Fibroblast of villous mesenchyme (primary cell): ENCODE data around the gene DAB2. TPM values are rescaled to one million over a fixed set of nuclear protein-coding genes. Genes with fewer than 3 reads are reported as not detected.

Source experiments
- DNase-seq: peaks from one replicate; pipeline ENCODE4 v3.0.0-alpha.2; 2010; ENCODE audit warnings: low read depth
- H3K4me3 ChIP-seq: 2 replicates; pipeline ENCODE4 v1.5.1; 2011; ENCODE audit warnings: low read depth, mild to moderate bottlenecking, low read length
- total RNA-seq: library from RNA; depleted of rRNA; stranded (reverse); fragments of >200 nt; gene quantifications from 2 replicates; pipeline ENCODE4 v1.2.3, GENCODE V29; 2012
- TF ChIP-seq, protein P1 (sequence below): IDR thresholded peaks from 2 replicates; pipeline ENCODE4 v1.5.1; 2012; ENCODE audit warnings: low read depth, mild to moderate bottlenecking, low read length; ENCODE audit not compliant: insufficient read depth

Gene DAB2
- total RNA-seq, 1 donor, result 332 TPM

DNA sequence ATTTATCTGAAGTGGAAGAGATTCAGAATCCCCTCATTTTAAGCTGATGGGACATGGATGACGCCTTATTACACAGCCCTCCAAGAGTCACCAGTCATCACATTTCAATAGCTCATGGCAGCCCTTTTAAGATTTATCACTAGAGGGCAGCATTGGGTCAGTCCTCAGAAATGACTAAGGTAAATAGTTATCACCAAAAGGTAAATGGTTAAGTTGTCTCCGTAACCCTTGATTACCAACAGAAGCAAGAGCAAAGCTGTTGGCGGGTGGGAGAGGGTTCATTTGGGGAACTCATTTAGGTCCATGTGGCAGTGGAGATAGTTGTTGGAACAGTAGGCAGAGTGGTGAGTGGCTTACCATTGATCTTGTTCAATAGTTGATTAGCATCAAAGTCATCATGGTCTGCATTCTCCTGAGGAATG is 48.5 kb downstream of the DAB2 start:
- TF ChIP-seq, protein P1, sequence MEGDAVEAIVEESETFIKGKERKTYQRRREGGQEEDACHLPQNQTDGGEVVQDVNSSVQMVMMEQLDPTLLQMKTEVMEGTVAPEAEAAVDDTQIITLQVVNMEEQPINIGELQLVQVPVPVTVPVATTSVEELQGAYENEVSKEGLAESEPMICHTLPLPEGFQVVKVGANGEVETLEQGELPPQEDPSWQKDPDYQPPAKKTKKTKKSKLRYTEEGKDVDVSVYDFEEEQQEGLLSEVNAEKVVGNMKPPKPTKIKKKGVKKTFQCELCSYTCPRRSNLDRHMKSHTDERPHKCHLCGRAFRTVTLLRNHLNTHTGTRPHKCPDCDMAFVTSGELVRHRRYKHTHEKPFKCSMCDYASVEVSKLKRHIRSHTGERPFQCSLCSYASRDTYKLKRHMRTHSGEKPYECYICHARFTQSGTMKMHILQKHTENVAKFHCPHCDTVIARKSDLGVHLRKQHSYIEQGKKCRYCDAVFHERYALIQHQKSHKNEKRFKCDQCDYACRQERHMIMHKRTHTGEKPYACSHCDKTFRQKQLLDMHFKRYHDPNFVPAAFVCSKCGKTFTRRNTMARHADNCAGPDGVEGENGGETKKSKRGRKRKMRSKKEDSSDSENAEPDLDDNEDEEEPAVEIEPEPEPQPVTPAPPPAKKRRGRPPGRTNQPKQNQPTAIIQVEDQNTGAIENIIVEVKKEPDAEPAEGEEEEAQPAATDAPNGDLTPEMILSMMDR, result peak; percentile 74
- DNase-seq, result peak; percentile 55
- H3K4me3 ChIP-seq, result no peak overlapping the region

DNA sequence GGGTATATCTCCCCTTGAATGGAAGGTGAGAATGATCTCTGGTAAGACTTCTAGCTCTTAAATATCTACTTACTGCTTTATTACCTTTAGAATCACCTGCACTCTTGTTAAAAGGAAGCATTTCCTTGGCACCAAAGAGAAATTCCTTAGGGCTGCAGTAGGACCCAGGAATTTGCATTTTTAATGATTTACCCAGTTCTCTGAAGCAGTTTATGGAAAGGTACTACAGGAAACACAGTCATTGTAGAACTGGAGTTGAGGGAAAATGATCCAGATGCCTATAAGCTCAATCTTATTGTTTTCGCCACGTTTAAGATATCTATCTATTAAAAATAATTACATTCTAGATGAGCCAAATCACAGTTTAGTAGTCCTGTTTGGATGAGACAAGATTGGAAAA is 51.0 kb downstream of the DAB2 start:
- no peak overlapping the region for H3K4me3 ChIP-seq
- no peak for DNase-seq
- TF ChIP-seq, protein P1, result no peak

DNA sequence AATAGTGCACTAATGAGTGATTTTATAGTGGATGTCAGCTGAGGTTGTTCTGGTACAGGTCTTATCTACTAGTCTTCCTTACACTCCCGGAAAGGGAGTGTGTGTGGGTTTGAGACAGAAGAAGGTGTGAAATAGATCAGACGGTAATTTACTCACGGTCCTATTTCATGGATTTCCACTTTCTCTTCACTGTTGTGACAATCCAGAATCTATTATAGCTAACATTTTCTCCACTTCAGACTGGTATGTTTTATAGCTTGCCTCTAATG is 53.5 kb downstream of the DAB2 start:
- no peak overlapping the region for H3K4me3 ChIP-seq
- no peak for DNase-seq
- TF ChIP-seq, protein P1, result no peak

DNA sequence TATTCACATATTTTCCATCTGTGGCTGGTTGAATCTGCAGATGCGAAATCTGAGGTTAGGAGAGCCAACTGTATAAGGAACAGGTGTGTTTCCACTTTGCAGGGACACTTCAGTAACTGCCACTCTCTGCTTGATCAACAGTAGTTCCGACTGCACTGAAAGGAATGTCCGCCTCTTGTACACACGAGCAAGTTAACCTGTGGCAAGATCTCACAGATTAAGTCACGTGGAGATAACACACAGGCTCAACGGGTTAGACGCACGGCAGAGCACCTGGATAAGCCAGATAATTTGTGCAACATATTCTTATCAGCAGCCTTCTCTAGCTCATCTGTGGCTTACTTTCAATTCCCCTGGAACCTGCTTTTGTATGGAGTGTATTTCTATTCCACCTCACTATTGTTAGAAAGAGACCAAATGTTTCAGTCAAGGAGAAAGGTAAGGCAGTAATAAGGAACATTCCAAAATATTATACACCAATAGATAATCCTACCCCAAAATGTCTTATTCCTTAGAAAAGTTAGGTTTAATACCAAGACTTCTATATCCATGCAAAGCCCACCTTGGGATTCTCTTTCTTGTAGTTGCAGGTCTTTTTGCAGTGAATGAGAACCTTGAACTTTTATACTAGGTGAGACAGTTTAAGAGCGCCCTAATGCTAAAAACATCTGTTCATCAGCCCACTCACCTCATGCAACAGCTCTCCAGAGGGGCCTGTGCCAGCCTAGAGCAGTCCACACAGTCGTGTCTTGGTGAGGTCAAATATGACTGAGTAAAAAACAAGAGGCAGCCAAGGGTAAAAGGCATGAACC is 54.0 kb downstream of the DAB2 start:
- TF ChIP-seq, protein P1, result no peak
- DNase-seq, result no peak
- no peak overlapping the region for H3K4me3 ChIP-seq

DNA sequence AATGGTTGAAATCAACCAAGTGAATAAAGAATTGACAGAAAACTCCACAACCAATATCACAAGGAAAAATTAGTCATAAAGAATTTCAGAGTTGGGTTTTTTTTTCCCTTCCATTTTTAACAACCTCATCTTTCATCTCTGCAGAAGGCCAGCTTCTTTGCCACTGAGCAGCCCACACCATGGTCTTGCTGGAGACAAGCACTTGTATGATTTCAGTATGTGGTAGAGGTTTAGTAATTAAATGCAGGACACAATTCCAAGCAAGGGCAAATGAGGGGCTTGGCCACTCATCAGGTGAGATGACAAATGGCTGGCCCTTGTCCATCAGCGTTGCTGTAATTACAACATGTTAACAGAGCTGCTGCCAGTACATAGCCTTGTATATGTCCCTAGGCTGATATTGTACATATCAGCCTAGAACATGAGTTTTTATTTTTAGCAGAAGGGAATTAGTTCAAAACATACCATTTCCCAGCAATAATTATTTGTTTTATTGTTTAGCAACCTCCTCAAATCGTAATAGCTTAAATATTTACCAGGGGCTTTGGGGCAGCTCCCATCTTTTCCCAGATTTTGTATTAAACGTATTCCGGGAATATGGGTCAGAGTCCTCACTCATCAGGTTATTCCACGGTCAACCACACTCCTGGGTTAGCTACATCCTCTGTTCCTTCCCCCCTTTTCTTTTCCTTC is 55.5 kb downstream of the DAB2 start:
- TF ChIP-seq, protein P1, result no peak
- no peak for DNase-seq
- no peak overlapping the region for H3K4me3 ChIP-seq

DNA sequence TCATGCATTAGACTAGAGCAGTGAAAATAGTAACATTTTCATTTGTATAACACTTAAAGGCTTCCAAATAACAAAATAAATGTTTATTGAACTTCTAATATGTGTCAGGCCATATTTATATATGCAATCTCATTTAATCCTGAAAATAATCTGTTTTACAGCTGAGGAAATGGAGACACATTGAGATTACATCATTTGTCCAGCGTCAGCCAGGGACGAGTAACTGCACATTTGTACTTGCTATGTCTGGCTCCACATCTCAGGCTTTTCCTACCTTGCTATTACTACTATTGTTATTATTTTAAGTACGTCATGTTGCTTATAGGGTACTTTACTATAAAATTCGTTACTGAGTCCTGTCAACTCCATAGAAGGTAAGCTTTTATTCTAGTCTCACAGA is 56.7 kb downstream of the DAB2 start:
- TF ChIP-seq, protein P1, result no peak
- no peak for DNase-seq
- H3K4me3 ChIP-seq, result no peak overlapping the region
